GM18498 (cell line): Measurements from ENCODE around the gene C1QB.

Experiments
- ATAC-seq: cut with Tn5 transposase; IDR thresholded peaks from one replicate; pipeline ENCODE4 v1.9.1; 2021; ENCODE audit warnings: mild to moderate bottlenecking, moderate library complexity; ENCODE audit not compliant: unreplicated experiment

Gene C1QB

GRCh38 chr1:22633697-22634463 lies 19.2 kb upstream of the C1QB start:
- no peak for ATAC-seq

- ATAC-seq: no peak
Measured at GRCh38 chr1:22635436-22635835, 17.6 kb upstream of the C1QB start.

GRCh38 chr1:22636353-22636752 lies 16.7 kb upstream of the C1QB start, which contains the start of gene C1QA:
Gene C1QA, plus strand, starts transcription at chr1:22636628. Its CDS starts 989 bp downstream, at chr1:22637617.
- ATAC-seq: no peak

GRCh38 chr1:22636927-22637326 lies 16.1 kb upstream of the C1QB start:
- ATAC-seq: no peak

- ATAC-seq: no peak
Measured at GRCh38 chr1:22637907-22638445, 15.1 kb upstream of the C1QB start.

GRCh38 chr1:22638476-22639234 lies 14.4 kb upstream of the C1QB start:
- ATAC-seq: no peak

- no peak for ATAC-seq
Measured at GRCh38 chr1:22639286-22639685, 13.8 kb upstream of the C1QB start.

- ATAC-seq: no peak
Measured at GRCh38 chr1:22641247-22641646, 11.8 kb upstream of the C1QB start.

- no peak for ATAC-seq
Measured at GRCh38 chr1:22641906-22642636, 11.0 kb upstream of the C1QB start.

- ATAC-seq: no peak
Measured at GRCh38 chr1:22643381-22643780, 9.7 kb upstream of the C1QB start, which contains the start of gene C1QC. Gene C1QC, plus strand, starts transcription at chr1:22643633. Its CDS starts 391 bp downstream, at chr1:22644024.

GRCh38 chr1:22643928-22644327 lies 9.1 kb upstream of the C1QB start:
- ATAC-seq: no peak

GRCh38 chr1:22645931-22646330 lies 7.1 kb upstream of the C1QB start:
- no peak for ATAC-seq

GRCh38 chr1:22646384-22646783 lies 6.7 kb upstream of the C1QB start:
- no peak for ATAC-seq

GRCh38 chr1:22650089-22650693 lies 2.8 kb upstream of the C1QB start:
- ATAC-seq: no peak

GRCh38 chr1:22651941-22652856 lies 837 bp upstream of the C1QB start:
- ATAC-seq: no peak

GRCh38 chr1:22654692-22655091 lies 1.7 kb downstream of the C1QB start:
- ATAC-seq: no peak

- no peak for ATAC-seq
Measured at GRCh38 chr1:22658385-22659163, 5.5 kb downstream of the C1QB start.

GRCh38 chr1:22660716-22661241 lies 7.7 kb downstream of the C1QB start:
- ATAC-seq: no peak

GRCh38 chr1:22661880-22662279 lies 8.8 kb downstream of the C1QB start:
- no peak for ATAC-seq
